Common myeloid progenitor, CD34-positive (primary cell): ENCODE data around the gene CDC42EP4. TPM values are rescaled to one million over a fixed set of nuclear protein-coding genes. Genes with fewer than 3 reads are reported as not detected.

Experiments
- CTCF ChIA-PET: fragments of 350-600 bp; sonication (Branson Sonifier 250); formaldehyde crosslinking; loops from one replicate; lab custom pipeline; 2021; ENCODE audit warnings: antibody characterized with exemption; lab: Charles Lee
- POLR2A ChIA-PET: fragments of 350-600 bp; sonication (Branson Sonifier 250); formaldehyde crosslinking; loops from one replicate; lab custom pipeline; 2021; ENCODE audit warnings: antibody characterized with exemption; lab: Charles Lee
- DNase-seq, 3 donors: peaks; one replicate each; pipeline versions ENCODE4 v3.0.0 to v3.0.0-alpha.2; 2013
- H3K27ac ChIP-seq, 2 experiments: 1 replicate in 1 of 2; 2 replicates in 1 of 2; pipeline ENCODE4 v1.7.0; 2013; ENCODE audit warnings: inconsistent platforms in 2 of 2, low read length in 2 of 2, mild to moderate bottlenecking in 2 of 2, low read depth in 1 of 2, moderate library complexity in 1 of 2; ENCODE audit not compliant: severe bottlenecking in 2 of 2, insufficient read depth in 1 of 2, poor library complexity in 1 of 2
- H3K27me3 ChIP-seq, 5 experiments: replicated peaks in 2 of 5; 1 replicate in 3 of 5; 2 replicates in 2 of 5; pipeline versions ENCODE4 v1.6.1 to v1.7.0; 2013; ENCODE audit warnings: low read length in 4 of 5, mild to moderate bottlenecking in 2 of 5, moderate library complexity in 2 of 5, inconsistent platforms in 1 of 5; ENCODE audit not compliant: insufficient read depth in 5 of 5, control insufficient read depth in 4 of 5
- H3K36me3 ChIP-seq, 4 experiments: 1 replicate in 2 of 4; 2 replicates in 2 of 4; pipeline versions ENCODE4 v1.6.1 to v1.7.0; 2013; ENCODE audit warnings: low read length in 3 of 4, control low read depth in 1 of 4, mild to moderate bottlenecking in 1 of 4; ENCODE audit not compliant: control insufficient read depth in 4 of 4, insufficient read depth in 4 of 4
- H3K4me1 ChIP-seq, 4 experiments: 1 replicate in 3 of 4; 2 replicates in 1 of 4; pipeline versions ENCODE4 v1.6.1 to v1.7.1; 2013; ENCODE audit warnings: low read length in 3 of 4, mild to moderate bottlenecking in 3 of 4, control low read depth in 1 of 4, inconsistent platforms in 1 of 4, moderate library complexity in 1 of 4; ENCODE audit not compliant: control insufficient read depth in 4 of 4, insufficient read depth in 4 of 4; ENCODE audit errors: control extremely low read depth in 1 of 4
- H3K4me3 ChIP-seq, 7 experiments: 1 replicate in 4 of 7; 2 replicates in 3 of 7; pipeline versions ENCODE4 v1.5.1 to v1.7.0; 2013; ENCODE audit warnings: mild to moderate bottlenecking in 7 of 7, low read length in 6 of 7, moderate library complexity in 6 of 7, inconsistent platforms in 2 of 7, low read depth in 2 of 7, control low read depth in 1 of 7; ENCODE audit not compliant: insufficient read depth in 4 of 7, control insufficient read depth in 1 of 7; ENCODE audit errors: extremely low read depth in 1 of 7
- H3K9me3 ChIP-seq, 5 experiments: 1 replicate in 4 of 5; 2 replicates in 1 of 5; pipeline versions ENCODE4 v1.6.1 to v1.7.1; 2013; ENCODE audit warnings: low read length in 4 of 5, mild to moderate bottlenecking in 2 of 5, inconsistent platforms in 1 of 5, low read depth in 1 of 5, moderate library complexity in 1 of 5; ENCODE audit not compliant: control insufficient read depth in 4 of 5, insufficient read depth in 2 of 5; ENCODE audit errors: control extremely low read depth in 1 of 5
- WGBS: methylation state at CpG from one replicate; pipeline ENCODE4 v1.1.5; 2013; ENCODE audit not compliant: insufficient coverage; 5-methylcytosine and 5-hydroxymethylcytosine counted together
- polyA plus RNA-seq: library from polyadenylated mRNA; unstranded; fragments of 120-200 nt; gene quantifications from one replicate; pipeline ENCODE4 v1.2.1, GENCODE V29; 2013

The CDC42EP4 gene, protein sequence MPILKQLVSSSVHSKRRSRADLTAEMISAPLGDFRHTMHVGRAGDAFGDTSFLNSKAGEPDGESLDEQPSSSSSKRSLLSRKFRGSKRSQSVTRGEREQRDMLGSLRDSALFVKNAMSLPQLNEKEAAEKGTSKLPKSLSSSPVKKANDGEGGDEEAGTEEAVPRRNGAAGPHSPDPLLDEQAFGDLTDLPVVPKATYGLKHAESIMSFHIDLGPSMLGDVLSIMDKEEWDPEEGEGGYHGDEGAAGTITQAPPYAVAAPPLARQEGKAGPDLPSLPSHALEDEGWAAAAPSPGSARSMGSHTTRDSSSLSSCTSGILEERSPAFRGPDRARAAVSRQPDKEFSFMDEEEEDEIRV
- 5.2 TPM for polyA plus RNA-seq

DNA sequence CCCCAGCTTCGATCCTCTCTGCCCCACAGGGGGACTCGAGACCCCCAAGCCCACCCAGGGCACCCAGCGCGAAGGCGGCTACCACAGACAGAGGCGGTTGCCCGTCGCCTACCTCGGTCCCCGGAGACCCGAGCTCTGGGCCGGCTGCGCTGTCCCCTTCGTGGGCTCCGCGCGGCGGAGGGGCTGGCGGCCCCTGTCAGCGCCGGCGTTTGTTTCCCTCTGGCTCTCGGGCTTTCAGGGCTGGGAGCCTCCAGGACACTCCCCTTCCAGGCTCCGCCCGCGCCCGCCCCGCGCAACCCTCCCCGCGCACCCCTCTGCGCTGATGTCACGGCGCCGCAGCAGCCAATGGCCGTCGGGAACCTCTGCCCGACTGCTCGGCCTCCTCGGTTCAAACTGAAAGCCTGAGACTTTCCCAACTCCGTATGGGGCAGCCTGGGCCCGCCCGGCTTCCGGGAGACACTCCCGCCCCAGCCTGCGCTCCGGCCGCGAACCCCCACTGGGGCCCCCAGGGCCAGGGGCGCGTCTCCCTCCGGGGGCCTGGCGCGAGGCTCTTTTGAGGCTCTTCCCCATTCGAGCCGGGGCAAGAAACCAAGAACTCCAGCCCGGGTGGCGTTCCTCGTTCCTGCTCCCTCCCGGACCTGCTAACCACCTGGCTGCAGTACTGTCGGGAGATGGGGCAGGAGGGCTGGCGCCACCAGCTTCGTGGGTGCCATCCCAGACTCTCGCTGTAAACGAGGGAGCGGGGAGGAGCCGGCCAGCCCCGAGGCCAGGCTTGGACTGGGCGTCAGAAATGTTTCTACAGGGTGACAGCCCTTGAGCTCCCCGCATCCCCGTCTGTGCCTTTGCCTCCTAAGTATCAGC is at the start of gene CDC42EP4:
Gene CDC42EP4 (minus strand): TSS at position 221 of the 861 bp plus-strand sequence. CDS start 25,501 bp downstream, outside the sequence.
- ChIA-PET POLR2A (no interaction called here), CTCF (interaction anchor here (0.8 to 1.2 kb wide), 4 partner anchors 11 to 58 kb away, joined by 3 to 6 read pairs (median 4); no protein-coding TSS in a partner anchor)
- peaks cover 0 to 36% (median 35%) of the 10 kb centered on the region in 4 experiments for H3K4me1 ChIP-seq
- peak; percentile 81 to 88 (median 83) for DNase-seq
- no peaks in the 10 kb centered on the region for H3K9me3 ChIP-seq
- peak within 1 kb of the TSS; percentile 72 to 88 (median 81) for H3K4me3 ChIP-seq
- H3K27ac ChIP-seq, result peak within 1 kb of the TSS in 1 of 2 experiments; percentile 66
- WGBS, result 3% methylated on average over 69 of the region's 71 CpGs
- peaks cover 0 to 2% (median 0%) of the 10 kb centered on the region in 5 experiments for H3K27me3 ChIP-seq
- no peaks in the 10 kb centered on the region for H3K36me3 ChIP-seq

DNA sequence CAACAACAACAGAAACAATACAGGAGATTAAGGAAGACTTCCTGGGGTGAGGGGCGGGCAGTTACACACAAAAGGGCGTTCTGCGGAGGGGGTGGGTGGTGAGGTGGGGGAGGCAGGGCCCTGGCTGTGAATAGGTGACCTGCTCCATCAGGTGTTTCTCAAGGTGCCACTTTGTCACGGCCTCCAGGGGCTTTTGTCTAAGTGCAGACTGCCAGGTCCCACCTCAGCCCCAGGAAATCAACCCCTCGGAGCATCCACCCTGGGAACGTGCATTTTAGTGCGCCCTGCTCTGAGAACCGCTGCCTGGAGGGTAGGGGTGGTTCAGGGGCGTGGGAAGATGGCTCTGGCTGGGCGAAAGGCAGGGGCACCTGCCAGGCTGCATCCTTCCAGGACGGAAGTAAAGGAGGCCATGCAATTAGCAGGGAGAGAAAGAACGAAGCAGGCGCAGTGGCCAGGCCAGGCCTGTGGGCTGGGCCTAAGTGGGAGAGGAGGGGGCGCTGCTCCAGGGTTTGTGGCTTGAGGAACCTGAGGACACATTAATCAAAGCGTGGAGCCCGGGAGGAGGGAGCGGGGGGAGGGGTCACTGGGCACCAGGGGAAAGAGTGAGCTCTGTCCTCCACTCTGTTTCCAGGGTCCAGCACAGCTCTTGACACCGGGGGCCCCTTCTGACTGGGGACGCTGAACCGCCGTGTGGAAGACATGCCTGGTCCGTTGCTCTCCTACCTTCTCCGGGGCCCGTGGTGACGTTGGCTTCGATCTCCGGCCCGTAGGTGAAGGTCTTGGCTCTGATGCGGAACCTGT is 49.4 kb upstream of the CDC42EP4 start:
- ChIA-PET POLR2A (no interaction called here), CTCF (interaction anchor here (0.7 to 1.3 kb wide), 2 partner anchors 106 to 118 kb away, joined by 4 to 5 read pairs; no protein-coding TSS in a partner anchor)
- H3K9me3 ChIP-seq, result no peaks in the 10 kb centered on the region
- H3K4me1 ChIP-seq, result no peaks in the 10 kb centered on the region
- no peak overlapping the region for H3K27ac ChIP-seq
- no peaks in the 10 kb centered on the region for H3K27me3 ChIP-seq
- no peak overlapping the region for H3K4me3 ChIP-seq
- WGBS, result 89% methylated on average over 25 of the region's 29 CpGs
- DNase-seq, result no peak
- peaks cover 0 to 9% (median 0%) of the 10 kb centered on the region in 4 experiments for H3K36me3 ChIP-seq

DNA sequence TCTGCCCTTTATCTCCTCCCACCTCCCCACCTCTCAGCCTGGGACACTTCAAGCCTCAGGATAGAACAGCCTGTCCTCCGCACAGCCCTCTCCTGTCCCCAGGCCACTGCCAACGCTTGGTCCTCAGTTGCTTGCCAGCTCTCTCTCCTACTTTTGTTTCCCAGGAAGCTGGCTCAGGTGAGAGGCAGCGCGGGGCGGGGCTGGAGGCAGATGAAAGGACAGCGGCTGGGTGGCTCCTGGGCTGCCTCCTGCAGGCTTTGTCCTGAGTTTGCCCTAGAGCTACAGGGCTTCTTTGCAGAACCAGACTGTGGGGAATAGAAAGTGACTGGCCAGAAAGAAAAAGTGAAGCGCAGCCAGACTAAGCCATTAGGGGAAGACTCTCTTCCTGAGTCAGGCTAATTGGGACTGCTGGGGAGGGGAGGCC is 48.2 kb upstream of the CDC42EP4 start:
- Histone ChIP-seq H3K4me3 (no peak overlapping the region), H3K36me3 (peaks cover 0 to 9% (median 0%) of the 10 kb centered on the region in 4 experiments), H3K4me1 (no peaks in the 10 kb centered on the region), H3K27ac (no peak overlapping the region), H3K27me3 (no peaks in the 10 kb centered on the region), H3K9me3 (no peaks in the 10 kb centered on the region)
- WGBS, result 100% methylated on average over 4 of the region's 7 CpGs
- POLR2A ChIA-PET, result no interaction called here
- no peak for DNase-seq
- CTCF ChIA-PET, result interaction anchor here (0.7 to 1.1 kb wide), 3 partner anchors 10 to 117 kb away, joined by 3 to 4 read pairs (median 3); no protein-coding TSS in a partner anchor

DNA sequence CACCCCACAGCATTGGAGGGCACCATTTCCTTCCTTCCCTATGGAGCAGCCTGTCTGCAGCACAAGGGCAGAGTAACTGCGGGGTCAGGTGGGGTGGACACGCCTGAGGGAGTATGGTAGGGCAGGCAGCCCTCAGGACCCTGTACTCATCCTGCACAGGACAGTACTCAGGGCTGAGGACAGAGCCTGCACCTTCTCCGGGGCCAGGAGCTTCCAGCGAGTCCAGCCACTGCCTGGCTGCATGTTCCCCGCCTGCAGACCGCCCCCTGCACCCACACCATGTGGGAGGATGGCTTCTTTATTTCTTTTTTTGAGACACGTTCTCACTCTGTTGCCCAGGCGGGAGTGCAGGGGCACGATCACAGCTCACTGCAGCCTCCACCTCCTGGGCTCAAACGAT is 47.6 kb upstream of the CDC42EP4 start:
- Histone ChIP-seq H3K4me1 (no peaks in the 10 kb centered on the region), H3K36me3 (peaks cover 0 to 9% (median 0%) of the 10 kb centered on the region in 4 experiments), H3K4me3 (no peak overlapping the region), H3K27me3 (no peaks in the 10 kb centered on the region), H3K9me3 (no peaks in the 10 kb centered on the region), H3K27ac (no peak overlapping the region)
- CTCF ChIA-PET, result interaction anchor here (0.5 to 1.1 kb wide), 2 partner anchors 15 to 103 kb away, joined by 3 read pairs; no protein-coding TSS in a partner anchor
- DNase-seq, result no peak
- 96% methylated on average over 9 of the region's 10 CpGs for WGBS
- POLR2A ChIA-PET, result no interaction called here

DNA sequence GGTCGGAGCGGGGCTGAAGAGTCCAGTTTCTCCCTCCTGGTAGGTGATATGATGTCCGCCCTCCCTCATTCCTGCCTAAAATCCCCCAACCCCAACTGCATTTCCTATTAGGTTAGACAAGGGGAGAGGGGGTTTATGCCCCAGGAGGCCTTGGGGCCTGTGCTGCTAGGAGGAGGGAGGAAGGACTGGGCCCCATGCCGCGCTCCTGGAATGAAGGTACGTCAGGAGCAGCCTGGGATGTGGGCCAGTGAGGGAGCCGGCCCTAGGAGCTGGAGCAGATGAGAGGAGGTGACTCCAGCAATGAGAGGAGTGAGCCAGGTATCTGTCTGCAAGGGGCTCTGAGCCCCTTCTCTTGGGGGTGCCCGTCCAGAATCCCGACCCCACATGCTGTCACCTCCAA is 46.9 kb upstream of the CDC42EP4 start:
- WGBS, result 98% methylated on average over 4 of the region's 9 CpGs
- Histone ChIP-seq H3K27me3 (no peaks in the 10 kb centered on the region), H3K4me1 (no peaks in the 10 kb centered on the region), H3K9me3 (no peaks in the 10 kb centered on the region), H3K36me3 (peaks cover 0 to 5% (median 0%) of the 10 kb centered on the region in 4 experiments), H3K4me3 (no peak overlapping the region), H3K27ac (no peak overlapping the region)
- ChIA-PET POLR2A (no interaction called here), CTCF (interaction anchor here (0.5 kb wide), 1 partner anchor 15 kb away, joined by 3 read pairs; no protein-coding TSS in a partner anchor)
- DNase-seq, result no peak

DNA sequence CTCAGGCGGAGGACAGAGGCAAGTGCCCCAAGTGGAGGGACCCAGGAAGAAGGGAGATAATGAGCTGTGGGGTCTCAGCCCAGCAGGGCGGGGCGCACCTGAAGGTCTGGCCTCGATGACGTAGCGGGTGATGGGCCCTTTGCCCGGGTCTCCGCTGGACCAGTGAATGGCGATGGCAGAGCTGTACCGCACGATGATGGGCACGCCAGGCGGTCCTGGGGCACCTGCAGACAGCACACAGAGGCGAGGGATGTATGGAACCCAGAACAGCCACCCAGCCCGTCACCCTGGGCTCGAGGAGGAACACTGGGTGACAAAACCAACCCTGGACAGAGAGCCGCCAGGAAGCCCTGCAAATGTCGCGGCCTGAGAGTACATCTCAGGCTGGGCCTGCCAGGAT is 46.2 kb upstream of the CDC42EP4 start:
- Histone ChIP-seq H3K4me3 (no peak overlapping the region), H3K27ac (no peak overlapping the region), H3K27me3 (no peaks in the 10 kb centered on the region), H3K9me3 (no peaks in the 10 kb centered on the region), H3K36me3 (peaks cover 0 to 4% (median 0%) of the 10 kb centered on the region in 4 experiments), H3K4me1 (no peaks in the 10 kb centered on the region)
- DNase-seq, result no peak
- ChIA-PET POLR2A (interaction anchor here (0.6 kb wide), 1 partner anchor 56 kb away, joined by 3 read pairs; no protein-coding TSS in a partner anchor), CTCF (interaction anchor here (1.1 kb wide), 2 partner anchors 11 kb away, joined by 3 to 4 read pairs; no protein-coding TSS in a partner anchor)
- 97% methylated on average over 19 of the region's 19 CpGs for WGBS
